C4-2B (cell line): ENCODE results near the gene ZBTB45.

ENCODE experiments used
- H3K27ac ChIP-seq: fragments of 450-650 bp; 2 replicates; pipeline ENCODE4 v1.5.1; 2017
- ZFX ChIP-seq: fragments of 450-650 bp; IDR thresholded peaks from 2 replicates; pipeline ENCODE4 v1.6.1; 2017
- TF ChIP-seq, protein P1 (sequence below): fragments of 450-650 bp; conservative IDR thresholded peaks from 2 replicates; pipeline ENCODE4 v1.5.1; 2017; ENCODE audit warnings: mild to moderate bottlenecking

The ZBTB45 gene

DNA sequence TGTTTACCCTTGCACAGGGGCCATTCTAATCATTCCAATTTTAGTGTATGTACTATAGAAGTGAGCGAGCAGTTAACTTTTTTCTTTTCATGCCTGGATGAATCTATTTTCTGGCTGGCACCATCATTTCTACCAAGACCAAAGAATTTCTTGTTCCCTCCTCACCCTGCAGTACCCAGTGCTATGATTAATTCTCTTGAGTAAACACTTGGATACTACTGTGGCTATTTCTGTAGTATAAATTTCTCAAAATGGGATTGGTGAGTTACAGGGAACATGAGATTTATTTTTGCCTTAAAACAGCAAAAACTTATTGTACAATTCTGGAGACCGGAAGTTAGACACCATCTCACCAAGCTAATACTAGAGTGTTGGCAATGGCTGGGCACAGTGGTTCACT lies 35.8 kb downstream of the ZBTB45 start:
- no peak for TF ChIP-seq ZFX
- TF ChIP-seq, protein P1, sequence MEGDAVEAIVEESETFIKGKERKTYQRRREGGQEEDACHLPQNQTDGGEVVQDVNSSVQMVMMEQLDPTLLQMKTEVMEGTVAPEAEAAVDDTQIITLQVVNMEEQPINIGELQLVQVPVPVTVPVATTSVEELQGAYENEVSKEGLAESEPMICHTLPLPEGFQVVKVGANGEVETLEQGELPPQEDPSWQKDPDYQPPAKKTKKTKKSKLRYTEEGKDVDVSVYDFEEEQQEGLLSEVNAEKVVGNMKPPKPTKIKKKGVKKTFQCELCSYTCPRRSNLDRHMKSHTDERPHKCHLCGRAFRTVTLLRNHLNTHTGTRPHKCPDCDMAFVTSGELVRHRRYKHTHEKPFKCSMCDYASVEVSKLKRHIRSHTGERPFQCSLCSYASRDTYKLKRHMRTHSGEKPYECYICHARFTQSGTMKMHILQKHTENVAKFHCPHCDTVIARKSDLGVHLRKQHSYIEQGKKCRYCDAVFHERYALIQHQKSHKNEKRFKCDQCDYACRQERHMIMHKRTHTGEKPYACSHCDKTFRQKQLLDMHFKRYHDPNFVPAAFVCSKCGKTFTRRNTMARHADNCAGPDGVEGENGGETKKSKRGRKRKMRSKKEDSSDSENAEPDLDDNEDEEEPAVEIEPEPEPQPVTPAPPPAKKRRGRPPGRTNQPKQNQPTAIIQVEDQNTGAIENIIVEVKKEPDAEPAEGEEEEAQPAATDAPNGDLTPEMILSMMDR, result no peak
- no peak overlapping the region for H3K27ac ChIP-seq

DNA sequence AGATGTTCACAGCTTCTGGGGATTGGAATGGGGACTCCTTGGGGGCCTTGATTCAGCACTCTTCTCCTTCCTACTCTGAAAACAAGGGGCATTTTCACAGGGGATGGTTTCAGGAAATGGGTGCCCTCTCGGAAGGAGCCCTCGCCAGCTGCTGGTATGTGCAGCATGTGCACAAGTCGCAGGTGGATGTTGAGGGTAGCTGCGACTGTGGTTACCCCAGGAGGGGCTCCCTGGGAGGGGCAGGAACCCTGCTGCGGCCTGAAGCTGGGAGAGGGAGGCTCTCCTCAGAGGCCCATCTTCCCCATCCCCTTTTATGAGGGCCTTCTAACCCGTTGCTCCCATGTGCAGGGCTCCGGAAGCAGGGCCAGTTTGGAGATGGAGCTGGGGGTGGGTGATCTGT lies 37.2 kb downstream of the ZBTB45 start:
- H3K27ac ChIP-seq, result no peak overlapping the region
- TF ChIP-seq, protein P1, result no peak

DNA sequence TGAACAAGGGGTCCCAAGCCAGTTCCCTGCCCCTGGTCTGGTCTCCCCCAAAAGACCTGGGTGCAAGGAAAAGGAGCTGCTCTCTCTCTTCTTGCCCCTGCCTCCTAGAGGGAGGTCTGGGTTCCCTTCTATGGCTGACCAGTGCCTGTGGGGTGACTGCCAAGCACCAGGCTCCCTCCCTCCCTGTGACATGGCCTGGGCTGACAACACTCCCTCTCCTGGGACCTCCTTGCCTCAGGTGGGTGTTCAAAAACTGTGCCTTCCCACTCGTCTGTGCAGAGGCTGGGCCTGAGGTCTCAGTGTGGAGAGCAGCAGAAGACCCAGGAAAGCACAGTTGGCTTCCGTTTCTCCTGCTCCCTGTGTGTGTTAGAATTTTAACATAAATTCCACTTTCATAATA lies 38.8 kb downstream of the ZBTB45 start:
- no peak overlapping the region for H3K27ac ChIP-seq
- TF ChIP-seq ZFX, result no peak
- TF ChIP-seq, protein P1, result no peak

DNA sequence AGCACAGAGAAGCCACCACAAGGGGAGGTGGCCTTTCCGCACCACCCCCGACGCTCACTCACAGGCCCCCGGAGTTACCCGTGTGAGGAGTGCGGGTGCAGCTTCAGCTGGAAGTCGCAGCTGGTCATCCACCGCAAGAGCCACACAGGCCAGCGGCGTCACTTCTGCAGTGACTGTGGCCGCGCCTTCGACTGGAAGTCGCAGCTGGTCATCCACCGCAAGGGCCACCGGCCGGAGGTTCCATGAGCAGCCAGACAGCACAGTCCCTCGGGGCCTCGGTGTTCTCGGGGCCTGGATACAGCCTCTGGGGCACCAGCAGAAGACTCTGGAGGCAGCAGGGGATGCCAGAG lies 39.2 kb downstream of the ZBTB45 start:
- no peak overlapping the region for H3K27ac ChIP-seq
- TF ChIP-seq, protein P1, result no peak
- TF ChIP-seq ZFX, result no peak

DNA sequence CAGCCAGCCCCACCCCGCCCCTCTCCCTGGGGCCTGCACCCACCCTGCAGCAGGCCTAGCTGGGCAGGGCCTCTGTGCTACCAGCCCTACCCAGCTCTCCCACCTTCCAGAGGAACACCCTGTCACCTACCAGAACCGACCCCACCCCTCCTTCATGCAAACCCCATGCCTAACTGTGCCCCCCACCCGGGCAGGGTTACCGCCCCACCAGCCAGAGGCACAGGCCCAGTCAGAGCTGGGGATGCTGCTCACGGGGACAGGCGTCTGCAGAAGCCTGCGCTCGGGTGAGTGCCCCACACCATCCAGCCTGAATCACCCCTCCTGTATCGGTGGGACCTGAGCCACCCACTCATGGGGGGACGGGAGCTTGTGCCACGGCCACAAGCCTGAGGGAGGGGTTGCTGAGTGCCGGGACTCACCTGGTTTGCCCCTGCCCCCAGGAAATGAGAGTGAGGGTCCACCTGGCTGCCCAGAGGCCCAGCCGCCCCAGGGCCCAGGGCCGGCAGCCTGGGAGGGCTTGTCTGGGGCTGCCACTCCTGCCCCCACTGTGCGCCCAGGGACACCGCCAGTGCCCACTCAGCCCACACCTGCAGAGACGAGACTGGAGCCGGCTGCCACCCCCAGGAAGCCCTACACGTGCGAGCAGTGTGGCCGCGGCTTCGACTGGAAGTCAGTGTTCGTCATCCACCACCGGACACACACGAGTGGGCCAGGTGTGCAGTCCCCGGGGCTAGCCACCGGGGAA lies 39.7 kb downstream of the ZBTB45 start:
- no peak overlapping the region for H3K27ac ChIP-seq
- TF ChIP-seq ZFX, result no peak
- TF ChIP-seq, protein P1, result no peak

DNA sequence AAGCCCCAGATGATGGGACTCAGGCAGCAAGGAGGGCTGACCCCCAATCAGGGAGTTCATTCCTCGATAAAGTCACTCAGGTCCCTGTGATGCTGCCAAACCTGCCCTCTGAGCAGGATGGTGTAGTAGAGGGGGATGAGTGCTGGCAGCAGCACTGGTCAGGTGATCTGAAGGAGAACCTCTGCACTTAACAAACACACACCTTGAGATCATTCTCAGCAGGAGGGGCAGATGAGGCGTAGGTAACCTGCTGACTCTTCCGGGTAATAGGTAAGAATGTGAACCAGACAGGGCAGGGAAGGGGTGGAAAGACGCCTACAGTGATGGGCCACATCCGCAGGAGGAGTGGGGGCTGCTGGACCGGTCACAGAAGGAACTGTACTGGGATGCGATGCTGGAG lies 40.3 kb downstream of the ZBTB45 start:
- no peak overlapping the region; the same call in 1 of the 2 replicates for H3K27ac ChIP-seq
- no peak for TF ChIP-seq ZFX
- TF ChIP-seq, protein P1, result no peak

DNA sequence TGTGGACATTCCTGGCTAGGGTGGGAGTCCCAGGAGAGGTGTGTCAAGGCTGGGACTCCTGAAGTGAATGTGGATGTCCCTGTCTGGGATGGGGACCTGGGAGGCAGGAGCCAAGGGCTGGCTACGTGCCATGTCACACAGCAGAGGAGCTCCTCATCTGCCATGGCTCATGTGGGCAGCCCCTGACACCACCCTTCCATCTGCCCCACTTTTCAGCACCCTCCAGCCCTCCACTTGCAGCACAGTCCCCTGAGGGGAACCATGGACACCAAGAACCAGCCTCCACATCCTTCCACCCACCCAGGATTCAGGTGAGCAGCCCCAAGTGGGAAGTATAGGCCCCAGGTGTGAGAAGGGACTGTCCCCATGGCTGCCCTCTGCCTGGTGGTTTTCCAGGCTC lies 41.7 kb downstream of the ZBTB45 start:
- no peak overlapping the region; the same call in 1 of the 2 replicates for H3K27ac ChIP-seq

More for the DNA sequence above, 41.7 kb downstream of the ZBTB45 start:
- TF ChIP-seq ZFX, result no peak
- TF ChIP-seq, protein P1, result no peak
